ENCODE results near the gene LHX4. TPM values are rescaled to one million over a fixed set of nuclear protein-coding genes. Genes with fewer than 3 reads are reported as not detected.

LHX4 gene
- total RNA-seq, 4 donors from 2014 or later: not detected

GRCh38 chr1:180255536-180256340 is 25.7 kb downstream of the LHX4 start:
- 52 to 61% methylated on average over 16 to 18 of the region's 18 CpGs for WGBS, 2 donors
- Histone ChIP-seq H3K4me3 (no peak overlapping the region), H3K9me3 (no peaks in the 10 kb centered on the region), H3K27ac (no peak overlapping the region), H3K27me3 (peaks cover 0 to 85% of the 10 kb centered on the region in 2 donors), H3K4me1 (no peaks in the 10 kb centered on the region), H3K36me3 (no peaks in the 10 kb centered on the region)
- TF ChIP-seq POLR2A (IDR thresholded peaks at IDR 0.05) (no peak), CTCF (IDR thresholded peaks at IDR 0.05) (no peak), EP300 (IDR thresholded peaks at IDR 0.05) (no peak)
- no peak for DNase-seq (ENCODE audit: low spot score in 2 of 2)

GRCh38 chr1:180256341-180257027 is 26.4 kb downstream of the LHX4 start:
- H3K27me3 ChIP-seq: peaks cover 0 to 86% of the 10 kb centered on the region in 2 donors
- TF ChIP-seq POLR2A (IDR thresholded peaks at IDR 0.05) (no peak), CTCF (IDR thresholded peaks at IDR 0.05) (no peak), EP300 (IDR thresholded peaks at IDR 0.05) (no peak)

GRCh38 chr1:180257028-180257386 is 26.9 kb downstream of the LHX4 start:
- no peak overlapping the region for H3K4me3 ChIP-seq
- no peak for DNase-seq (ENCODE audit: low spot score in 2 of 2)
- H3K36me3 ChIP-seq: no peaks in the 10 kb centered on the region
- H3K27ac ChIP-seq: no peak overlapping the region
- H3K4me1 ChIP-seq: no peaks in the 10 kb centered on the region
- H3K9me3 ChIP-seq: no peaks in the 10 kb centered on the region
- 59 to 60% methylated on average over 5 of the region's 5 CpGs for WGBS, 2 donors
- TF ChIP-seq EP300 (IDR thresholded peaks at IDR 0.05) (no peak), CTCF (IDR thresholded peaks at IDR 0.05) (no peak), POLR2A (IDR thresholded peaks at IDR 0.05) (no peak)
- peaks cover 0 to 81% of the 10 kb centered on the region in 2 donors for H3K27me3 ChIP-seq

More at GRCh38 chr1:180256341-180257027, 26.4 kb downstream of the LHX4 start:
- Histone ChIP-seq H3K9me3 (no peaks in the 10 kb centered on the region), H3K4me3 (no peak overlapping the region), H3K4me1 (no peaks in the 10 kb centered on the region), H3K36me3 (no peaks in the 10 kb centered on the region), H3K27ac (no peak overlapping the region)
- WGBS, 2 donors: 64 to 65% methylated on average over 12 to 15 of the region's 15 CpGs
- DNase-seq (ENCODE audit: low spot score in 2 of 2): no peak

- 66 to 72% methylated on average over 8 of the region's 8 CpGs for WGBS, 2 donors
- no peaks in the 10 kb centered on the region for H3K36me3 ChIP-seq
- H3K4me1 ChIP-seq: no peaks in the 10 kb centered on the region
- DNase-seq (ENCODE audit: low spot score in 2 of 2): no peak
- no peaks in the 10 kb centered on the region for H3K9me3 ChIP-seq
- H3K4me3 ChIP-seq: no peak overlapping the region
- no peak overlapping the region for H3K27ac ChIP-seq
- H3K27me3 ChIP-seq: peaks cover 0 to 79% of the 10 kb centered on the region in 2 donors
- TF ChIP-seq POLR2A (IDR thresholded peaks at IDR 0.05) (no peak), CTCF (IDR thresholded peaks at IDR 0.05) (no peak), EP300 (IDR thresholded peaks at IDR 0.05) (no peak)
These were observed 27.4 kb downstream of the LHX4 start for GRCh38 chr1:180257486-180257885.

GRCh38 chr1:180258290-180258689 is 28.2 kb downstream of the LHX4 start:
- 82 to 83% methylated on average over 12 of the region's 12 CpGs for whole genome bisulfite sequencing, 2 donors
- Histone ChIP-seq H3K36me3 (no peaks in the 10 kb centered on the region), H3K27me3 (peaks cover 0 to 83% of the 10 kb centered on the region in 2 donors), H3K4me1 (no peaks in the 10 kb centered on the region), H3K27ac (no peak overlapping the region), H3K9me3 (no peaks in the 10 kb centered on the region), H3K4me3 (no peak overlapping the region)
- no peak for TF ChIP-seq CTCF (IDR thresholded peaks at IDR 0.05)
- no peak for TF ChIP-seq EP300 (IDR thresholded peaks at IDR 0.05)
- no peak for TF ChIP-seq POLR2A (IDR thresholded peaks at IDR 0.05)
- no peak for DNase-seq (ENCODE audit: low spot score in 2 of 2)

Measured in tibial nerve (tissue), 4 donors.